ENCODE measurements around the gene PADI2.
A peak's percentile ranks its signal among the peaks of the same experiment; 100 is the strongest.

The PADI2 gene

GRCh38 chr1:17119076-17119772 lies at the start of gene PADI2:
Gene PADI2 (minus strand): TSS chr1:17119451. CDS start chr1:17119371, 80 bp downstream.
- DNase-seq (ENCODE audit: low read depth): peak; percentile 58

GRCh38 chr1:17168091-17168876 lies 49.0 kb upstream of the PADI2 start:
- DNase-seq (ENCODE audit: low read depth): peak; percentile 97

- no peak for DNase-seq (ENCODE audit: low read depth)
Observed at GRCh38 chr1:17167786-17168090, 48.5 kb upstream of the PADI2 start.

- DNase-seq (ENCODE audit: low read depth): peak; percentile 29
Observed at GRCh38 chr1:17167041-17167785, 48.0 kb upstream of the PADI2 start.

GRCh38 chr1:17165823-17166222 lies 46.6 kb upstream of the PADI2 start:
- no peak for DNase-seq (ENCODE audit: low read depth)

GRCh38 chr1:17163789-17164666 lies 44.8 kb upstream of the PADI2 start:
- no peak for DNase-seq (ENCODE audit: low read depth)

- no peak for DNase-seq (ENCODE audit: low read depth)
Observed at GRCh38 chr1:17163371-17163770, 44.1 kb upstream of the PADI2 start.

- peak; percentile 37 for DNase-seq (ENCODE audit: low read depth)
Observed at GRCh38 chr1:17162941-17163340, 43.7 kb upstream of the PADI2 start.

- no peak for DNase-seq (ENCODE audit: low read depth)
Observed at GRCh38 chr1:17161926-17162800, 42.9 kb upstream of the PADI2 start.

GRCh38 chr1:17161137-17161740 lies 42.0 kb upstream of the PADI2 start:
- peak; percentile 38 for DNase-seq (ENCODE audit: low read depth)

GRCh38 chr1:17158961-17159360 lies 39.7 kb upstream of the PADI2 start:
- peak; percentile 23 for DNase-seq (ENCODE audit: low read depth)

GRCh38 chr1:17156108-17156507 lies 36.9 kb upstream of the PADI2 start:
- peak; percentile 12 for DNase-seq (ENCODE audit: low read depth)

- peak; percentile 21 for DNase-seq (ENCODE audit: low read depth)
Observed at GRCh38 chr1:17155257-17155920, 36.1 kb upstream of the PADI2 start.

GRCh38 chr1:17149771-17150170 lies 30.5 kb upstream of the PADI2 start:
- DNase-seq (ENCODE audit: low read depth): no peak

GRCh38 chr1:17148950-17149608 lies 29.8 kb upstream of the PADI2 start:
- no peak for DNase-seq (ENCODE audit: low read depth)

- no peak for DNase-seq (ENCODE audit: low read depth)
Observed at GRCh38 chr1:17145648-17146047, 26.4 kb upstream of the PADI2 start.

- DNase-seq (ENCODE audit: low read depth): no peak
Observed at GRCh38 chr1:17143760-17144159, 24.5 kb upstream of the PADI2 start.

- DNase-seq (ENCODE audit: low read depth): no peak
Observed at GRCh38 chr1:17141441-17142197, 22.4 kb upstream of the PADI2 start.

- DNase-seq (ENCODE audit: low read depth): no peak
Observed at GRCh38 chr1:17140279-17140678, 21.0 kb upstream of the PADI2 start.

Data from EH (cell line).